ENCODE data around the gene ANKRD12.

Gene ANKRD12

GRCh38 chr18:9287036-9287435 is 150.5 kb downstream of the ANKRD12 start:
- no peaks in the 10 kb centered on the region for H3K9me3 ChIP-seq (ENCODE audit: control insufficient read depth, insufficient read depth, low read length)
- H3K4me1 ChIP-seq (ENCODE audit: control insufficient read depth, insufficient read depth, low read length), result peaks cover 3% of the 10 kb centered on the region
- H3K9ac ChIP-seq (ENCODE audit: low read depth, low read length), result no peak overlapping the region
- no peak overlapping the region for H3K4me3 ChIP-seq (ENCODE audit: low read depth, low read length)
- no peaks in the 10 kb centered on the region for H3K36me3 ChIP-seq (ENCODE audit: control insufficient read depth, insufficient read depth, low read length)
- H3K27me3 ChIP-seq (ENCODE audit: control insufficient read depth, insufficient read depth, low read length), result no peaks in the 10 kb centered on the region

DNA sequence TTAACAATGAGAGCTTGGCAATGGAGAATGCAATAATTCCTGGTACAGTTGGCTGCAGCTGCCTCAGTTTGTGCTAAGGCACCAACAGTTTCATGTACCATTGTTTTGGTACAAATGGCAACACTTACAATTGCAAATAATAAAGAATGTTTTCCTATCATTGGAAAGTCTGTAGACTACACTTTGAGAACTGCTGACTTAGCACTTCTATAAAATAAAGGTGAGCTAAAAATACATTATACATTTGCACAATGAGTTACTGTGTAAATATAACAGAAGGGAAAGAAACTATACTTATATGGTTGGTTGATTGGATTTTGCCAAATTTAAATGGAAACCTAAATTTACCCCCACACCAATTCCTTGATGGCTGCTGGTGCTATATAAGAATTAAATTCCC is 153.1 kb downstream of the ANKRD12 start:
- Histone ChIP-seq H3K36me3 (ENCODE audit: control insufficient read depth, insufficient read depth, low read length) (no peaks in the 10 kb centered on the region), H3K27me3 (ENCODE audit: control insufficient read depth, insufficient read depth, low read length) (no peaks in the 10 kb centered on the region), H3K4me3 (ENCODE audit: low read depth, low read length) (no peak overlapping the region), H3K9ac (ENCODE audit: low read depth, low read length) (no peak overlapping the region), H3K9me3 (ENCODE audit: control insufficient read depth, insufficient read depth, low read length) (peaks cover 7% of the 10 kb centered on the region), H3K4me1 (ENCODE audit: control insufficient read depth, insufficient read depth, low read length) (peaks cover 3% of the 10 kb centered on the region)

DNA sequence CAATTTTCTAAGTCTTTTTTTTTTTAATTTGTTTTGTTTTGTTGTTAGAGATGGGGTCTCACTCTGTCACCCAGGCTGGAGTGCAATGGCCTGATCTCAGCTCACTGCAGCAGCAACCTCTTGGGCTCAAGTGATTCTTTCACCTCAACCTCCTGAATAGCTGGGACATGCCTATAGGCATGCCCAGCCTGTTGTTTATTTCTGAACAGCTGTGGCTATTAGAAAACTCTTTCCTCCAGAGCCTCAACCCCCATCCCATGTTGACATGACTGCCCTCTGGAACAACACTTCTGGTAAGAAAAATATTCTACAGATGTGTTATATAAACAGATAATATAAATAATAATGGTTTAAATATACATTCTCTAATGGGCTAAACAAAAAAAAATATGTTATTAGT is 153.6 kb downstream of the ANKRD12 start:
- Histone ChIP-seq H3K9me3 (ENCODE audit: control insufficient read depth, insufficient read depth, low read length) (peaks cover 7% of the 10 kb centered on the region), H3K4me3 (ENCODE audit: low read depth, low read length) (no peak overlapping the region), H3K27me3 (ENCODE audit: control insufficient read depth, insufficient read depth, low read length) (no peaks in the 10 kb centered on the region), H3K4me1 (ENCODE audit: control insufficient read depth, insufficient read depth, low read length) (peaks cover 3% of the 10 kb centered on the region), H3K9ac (ENCODE audit: low read depth, low read length) (no peak overlapping the region), H3K36me3 (ENCODE audit: control insufficient read depth, insufficient read depth, low read length) (no peaks in the 10 kb centered on the region)

DNA sequence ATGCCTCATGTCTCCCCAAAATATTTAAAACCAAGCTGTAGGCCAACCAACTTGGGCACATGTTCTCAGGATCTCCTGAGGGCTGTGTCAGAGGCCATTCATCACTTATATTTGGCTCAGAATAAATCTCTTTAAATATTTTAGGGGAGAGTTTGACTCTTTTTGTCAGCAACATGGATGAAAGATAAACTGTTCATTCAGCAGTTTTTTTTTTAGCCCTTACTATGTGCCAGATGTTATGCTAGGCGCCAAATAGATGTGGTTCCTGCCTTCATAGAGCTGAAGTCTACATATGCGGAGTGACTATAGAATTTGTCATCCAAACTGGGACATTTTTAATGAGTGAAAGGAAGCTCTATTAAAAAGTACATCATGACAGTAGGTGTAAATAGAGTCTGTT is 155.5 kb downstream of the ANKRD12 start:
- no peaks in the 10 kb centered on the region for H3K27me3 ChIP-seq (ENCODE audit: control insufficient read depth, insufficient read depth, low read length)
- H3K36me3 ChIP-seq (ENCODE audit: control insufficient read depth, insufficient read depth, low read length), result no peaks in the 10 kb centered on the region
- no peak overlapping the region for H3K4me3 ChIP-seq (ENCODE audit: low read depth, low read length)
- H3K9ac ChIP-seq (ENCODE audit: low read depth, low read length), result no peak overlapping the region
- no peaks in the 10 kb centered on the region for H3K4me1 ChIP-seq (ENCODE audit: control insufficient read depth, insufficient read depth, low read length)
- peaks cover 11% of the 10 kb centered on the region for H3K9me3 ChIP-seq (ENCODE audit: control insufficient read depth, insufficient read depth, low read length)

GRCh38 chr18:9293948-9294347 is 157.4 kb downstream of the ANKRD12 start:
- H3K9me3 ChIP-seq (ENCODE audit: control insufficient read depth, insufficient read depth, low read length), result peaks cover 15% of the 10 kb centered on the region
- no peak overlapping the region for H3K9ac ChIP-seq (ENCODE audit: low read depth, low read length)
- no peaks in the 10 kb centered on the region for H3K36me3 ChIP-seq (ENCODE audit: control insufficient read depth, insufficient read depth, low read length)
- H3K4me3 ChIP-seq (ENCODE audit: low read depth, low read length), result no peak overlapping the region
- H3K4me1 ChIP-seq (ENCODE audit: control insufficient read depth, insufficient read depth, low read length), result no peaks in the 10 kb centered on the region
- no peaks in the 10 kb centered on the region for H3K27me3 ChIP-seq (ENCODE audit: control insufficient read depth, insufficient read depth, low read length)

- H3K27me3 ChIP-seq (ENCODE audit: control insufficient read depth, insufficient read depth, low read length), result no peaks in the 10 kb centered on the region
- H3K4me3 ChIP-seq (ENCODE audit: low read depth, low read length), result no peak overlapping the region
- H3K9ac ChIP-seq (ENCODE audit: low read depth, low read length), result no peak overlapping the region
- H3K9me3 ChIP-seq (ENCODE audit: control insufficient read depth, insufficient read depth, low read length), result peaks cover 15% of the 10 kb centered on the region
- H3K36me3 ChIP-seq (ENCODE audit: control insufficient read depth, insufficient read depth, low read length), result no peaks in the 10 kb centered on the region
- H3K4me1 ChIP-seq (ENCODE audit: control insufficient read depth, insufficient read depth, low read length), result no peaks in the 10 kb centered on the region
These were observed 159.8 kb downstream of the ANKRD12 start for GRCh38 chr18:9296233-9297006.

- Histone ChIP-seq H3K36me3 (ENCODE audit: control insufficient read depth, insufficient read depth, low read length) (no peaks in the 10 kb centered on the region), H3K27me3 (ENCODE audit: control insufficient read depth, insufficient read depth, low read length) (no peaks in the 10 kb centered on the region), H3K9ac (ENCODE audit: low read depth, low read length) (no peak overlapping the region), H3K4me3 (ENCODE audit: low read depth, low read length) (no peak overlapping the region), H3K4me1 (ENCODE audit: control insufficient read depth, insufficient read depth, low read length) (no peaks in the 10 kb centered on the region), H3K9me3 (ENCODE audit: control insufficient read depth, insufficient read depth, low read length) (peaks cover 15% of the 10 kb centered on the region)
These were observed 160.4 kb downstream of the ANKRD12 start for GRCh38 chr18:9297007-9297393.

- Histone ChIP-seq H3K27me3 (ENCODE audit: control insufficient read depth, insufficient read depth, low read length) (no peaks in the 10 kb centered on the region), H3K4me3 (ENCODE audit: low read depth, low read length) (no peak overlapping the region), H3K9ac (ENCODE audit: low read depth, low read length) (no peak overlapping the region), H3K36me3 (ENCODE audit: control insufficient read depth, insufficient read depth, low read length) (no peaks in the 10 kb centered on the region), H3K9me3 (ENCODE audit: control insufficient read depth, insufficient read depth, low read length) (peaks cover 3% of the 10 kb centered on the region), H3K4me1 (ENCODE audit: control insufficient read depth, insufficient read depth, low read length) (no peaks in the 10 kb centered on the region)
These were observed 167.9 kb downstream of the ANKRD12 start for GRCh38 chr18:9304388-9305070.

GRCh38 chr18:9319333-9319732 is 182.8 kb downstream of the ANKRD12 start:
- Histone ChIP-seq H3K27me3 (ENCODE audit: control insufficient read depth, insufficient read depth, low read length) (no peaks in the 10 kb centered on the region), H3K9me3 (ENCODE audit: control insufficient read depth, insufficient read depth, low read length) (no peaks in the 10 kb centered on the region), H3K4me3 (ENCODE audit: low read depth, low read length) (no peak overlapping the region), H3K9ac (ENCODE audit: low read depth, low read length) (no peak overlapping the region), H3K36me3 (ENCODE audit: control insufficient read depth, insufficient read depth, low read length) (no peaks in the 10 kb centered on the region), H3K4me1 (ENCODE audit: control insufficient read depth, insufficient read depth, low read length) (no peaks in the 10 kb centered on the region)

DNA sequence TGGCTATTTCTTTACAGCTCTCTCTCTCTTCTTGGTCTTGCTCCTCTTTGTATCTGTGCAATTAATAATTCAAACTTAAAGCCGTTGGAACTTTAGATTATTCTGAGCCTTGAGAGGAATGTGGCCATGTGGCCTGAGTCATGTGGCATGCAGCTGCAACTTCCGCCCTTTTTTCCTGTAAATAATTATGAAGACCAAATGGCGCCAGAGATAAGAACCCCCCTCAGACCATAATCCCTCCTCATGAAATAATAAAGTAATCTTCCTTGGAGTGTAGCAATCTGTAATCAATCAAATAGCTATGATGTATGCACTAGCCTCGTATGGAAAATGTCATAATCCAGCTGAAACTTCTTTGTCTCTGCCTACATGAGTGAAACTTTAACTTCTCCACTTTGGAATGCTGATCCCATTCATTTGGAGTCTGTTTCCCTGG is 184.5 kb downstream of the ANKRD12 start:
- H3K4me3 ChIP-seq (ENCODE audit: low read depth, low read length), result no peak overlapping the region
- H3K27me3 ChIP-seq (ENCODE audit: control insufficient read depth, insufficient read depth, low read length), result no peaks in the 10 kb centered on the region
- H3K4me1 ChIP-seq (ENCODE audit: control insufficient read depth, insufficient read depth, low read length), result no peaks in the 10 kb centered on the region
- no peaks in the 10 kb centered on the region for H3K9me3 ChIP-seq (ENCODE audit: control insufficient read depth, insufficient read depth, low read length)
- no peaks in the 10 kb centered on the region for H3K36me3 ChIP-seq (ENCODE audit: control insufficient read depth, insufficient read depth, low read length)
- H3K9ac ChIP-seq (ENCODE audit: low read depth, low read length), result no peak overlapping the region

DNA sequence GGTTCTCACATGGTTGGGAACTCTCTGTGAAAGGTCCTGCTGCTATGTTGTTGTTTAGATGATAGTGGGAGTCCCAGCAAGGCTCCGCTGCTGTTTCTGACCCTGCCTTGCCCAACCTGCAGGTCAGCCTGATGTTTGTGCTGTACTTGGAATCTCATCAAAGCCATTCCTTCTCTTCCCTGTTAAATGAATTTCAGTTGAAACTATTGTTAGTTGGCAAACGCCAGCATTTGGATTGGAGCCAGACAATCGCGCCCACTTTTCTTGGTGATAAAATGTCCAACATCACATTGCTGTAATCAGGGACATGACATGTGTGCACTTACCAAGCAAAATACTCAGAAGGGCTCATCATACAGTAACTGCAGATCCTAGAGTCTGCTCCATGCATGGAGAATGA is 185.2 kb downstream of the ANKRD12 start:
- Histone ChIP-seq H3K4me1 (ENCODE audit: control insufficient read depth, insufficient read depth, low read length) (no peaks in the 10 kb centered on the region), H3K9me3 (ENCODE audit: control insufficient read depth, insufficient read depth, low read length) (no peaks in the 10 kb centered on the region), H3K36me3 (ENCODE audit: control insufficient read depth, insufficient read depth, low read length) (no peaks in the 10 kb centered on the region), H3K4me3 (ENCODE audit: low read depth, low read length) (no peak overlapping the region), H3K27me3 (ENCODE audit: control insufficient read depth, insufficient read depth, low read length) (no peaks in the 10 kb centered on the region), H3K9ac (ENCODE audit: low read depth, low read length) (no peak overlapping the region)

DNA sequence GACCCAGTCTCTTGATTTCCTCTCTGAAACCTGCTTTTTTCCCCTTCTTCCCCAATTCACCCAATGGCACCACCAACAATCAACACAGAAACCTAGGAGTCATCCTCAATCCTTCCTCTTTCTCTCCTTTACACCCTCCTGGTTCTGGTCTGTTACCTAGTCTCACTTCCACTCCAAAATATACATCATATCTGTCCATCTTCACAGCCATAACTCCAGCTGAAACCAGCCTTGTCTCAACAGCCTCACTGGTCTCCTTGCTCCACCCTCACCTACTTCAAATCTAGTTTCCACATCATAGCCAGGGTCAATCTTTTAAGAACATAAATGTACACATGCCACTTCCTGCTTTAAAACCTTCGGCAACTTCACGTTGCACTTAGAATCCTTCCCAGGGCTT is 186.2 kb downstream of the ANKRD12 start:
- H3K9ac ChIP-seq (ENCODE audit: low read depth, low read length), result no peak overlapping the region
- no peaks in the 10 kb centered on the region for H3K36me3 ChIP-seq (ENCODE audit: control insufficient read depth, insufficient read depth, low read length)
- no peak overlapping the region for H3K4me3 ChIP-seq (ENCODE audit: low read depth, low read length)
- H3K4me1 ChIP-seq (ENCODE audit: control insufficient read depth, insufficient read depth, low read length), result no peaks in the 10 kb centered on the region
- H3K9me3 ChIP-seq (ENCODE audit: control insufficient read depth, insufficient read depth, low read length), result no peaks in the 10 kb centered on the region
- H3K27me3 ChIP-seq (ENCODE audit: control insufficient read depth, insufficient read depth, low read length), result no peaks in the 10 kb centered on the region
